Measurements from ENCODE around the gene SHD.

Gene SHD

GRCh38 chr19:4291184-4291732 is 12.2 kb downstream of the SHD start:
- TF ChIP-seq CTCF (IDR thresholded peaks at IDR 0.05; ENCODE audit: control extremely low read depth, extremely low read depth, low read depth, missing control alignments): no peak
- no peak for DNase-seq (ENCODE audit: extremely low spot score)
- ChIA-PET CTCF (no interaction called here), POLR2A (no interaction called here)

- ChIA-PET CTCF (no interaction called here), POLR2A (no interaction called here)
- no peak for DNase-seq (ENCODE audit: extremely low spot score)
- no peak for TF ChIP-seq CTCF (IDR thresholded peaks at IDR 0.05; ENCODE audit: control extremely low read depth, extremely low read depth, low read depth, missing control alignments)
Measured at GRCh38 chr19:4292515-4292914, 13.4 kb downstream of the SHD start.

- no peak for TF ChIP-seq CTCF (IDR thresholded peaks at IDR 0.05; ENCODE audit: control extremely low read depth, extremely low read depth, low read depth, missing control alignments)
- ChIA-PET POLR2A (interaction anchor here (0.7 kb wide), 1 partner anchor 453 kb away, joined by 3 read pairs; no protein-coding TSS in a partner anchor), CTCF (no interaction called here)
- no peak for DNase-seq (ENCODE audit: extremely low spot score)
Measured at GRCh38 chr19:4294389-4294788, 15.3 kb downstream of the SHD start.

GRCh38 chr19:4295972-4296771 is 17.1 kb downstream of the SHD start:
- POLR2A ChIA-PET: no interaction called here

GRCh38 chr19:4297901-4298809 is 19.1 kb downstream of the SHD start:
- no peak for TF ChIP-seq CTCF (IDR thresholded peaks at IDR 0.05; ENCODE audit: control extremely low read depth, extremely low read depth, low read depth, missing control alignments)
- ChIA-PET CTCF (interaction anchor here (2.5 kb wide), 1 partner anchor 31 kb away, joined by 10 read pairs; no protein-coding TSS in a partner anchor), POLR2A (no interaction called here)
- no peak for DNase-seq (ENCODE audit: extremely low spot score)

More at GRCh38 chr19:4295972-4296771, 17.1 kb downstream of the SHD start:
- CTCF ChIA-PET: interaction anchor here (1.0 to 2.5 kb wide), 3 partner anchors 17 to 57 kb away, joined by 3 to 10 read pairs (median 3); no protein-coding TSS in a partner anchor
- no peak for TF ChIP-seq CTCF (IDR thresholded peaks at IDR 0.05; ENCODE audit: control extremely low read depth, extremely low read depth, low read depth, missing control alignments)
- no peak for DNase-seq (ENCODE audit: extremely low spot score)

Data from GM10248 (cell line).